ENCODE results near the gene CCDC27. TPM values are rescaled to one million over a fixed set of nuclear protein-coding genes. Genes with fewer than 3 reads are reported as not detected.

CCDC27 gene
- total RNA-seq, 1 donor from 2014 or later = not detected

- intact Hi-C loops (cut with DNase I) = no loop called here
- no peak for DNase-seq (ENCODE audit: low spot score)
Observed at GRCh38 chr1:3717041-3717714, 35.1 kb upstream of the CCDC27 start.

- no peak for DNase-seq (ENCODE audit: low spot score)
- intact Hi-C loops (cut with DNase I) = no loop called here
Observed at GRCh38 chr1:3717715-3718601, 34.3 kb upstream of the CCDC27 start.

- intact Hi-C loops (cut with DNase I) = no loop called here
- no peak for DNase-seq (ENCODE audit: low spot score)
Observed at GRCh38 chr1:3718764-3719163, 33.5 kb upstream of the CCDC27 start.

- DNase-seq (ENCODE audit: low spot score) = no peak
- intact Hi-C loops (cut with DNase I) = loop anchor here (10.0 kb wide), 1 partner anchor 97 kb away; the partner anchor contains the start of gene TPRG1L
Observed at GRCh38 chr1:3721955-3722465, 30.2 kb upstream of the CCDC27 start.

GRCh38 chr1:3722846-3723245 is 29.4 kb upstream of the CCDC27 start:
- intact Hi-C loops (cut with DNase I) = loop anchor here (10.0 kb wide), 1 partner anchor 98 kb away; the partner anchor contains the start of gene TPRG1L
- DNase-seq (ENCODE audit: low spot score) = no peak

GRCh38 chr1:3724416-3725030 is 27.7 kb upstream of the CCDC27 start:
- DNase-seq (ENCODE audit: low spot score) = peak; percentile 89
- intact Hi-C loops (cut with DNase I) = loop anchor here (1.0 to 10.0 kb wide), 3 partner anchors 29 to 160 kb away; partner anchors contain the start of gene TPRG1L

- DNase-seq (ENCODE audit: low spot score) = no peak
- intact Hi-C loops (cut with DNase I) = loop anchor here (2.0 to 10.0 kb wide), 2 partner anchors 101 to 161 kb away; partner anchors contain the start of gene TPRG1L
Observed at GRCh38 chr1:3725366-3725765, 26.9 kb upstream of the CCDC27 start.

GRCh38 chr1:3727042-3727824 is 25.0 kb upstream of the CCDC27 start:
- DNase-seq (ENCODE audit: low spot score) = no peak
- intact Hi-C loops (cut with DNase I) = loop anchor here (10.0 kb wide), 1 partner anchor 102 kb away; the partner anchor contains the start of gene TPRG1L

- intact Hi-C loops (cut with DNase I) = loop anchor here (10.0 kb wide), 1 partner anchor 103 kb away; the partner anchor contains the start of gene TPRG1L
- no peak for DNase-seq (ENCODE audit: low spot score)
Observed at GRCh38 chr1:3727825-3728776, 24.1 kb upstream of the CCDC27 start.

GRCh38 chr1:3729594-3730542 is 22.4 kb upstream of the CCDC27 start:
- intact Hi-C loops (cut with DNase I) = loop anchor here (10.0 kb wide), 1 partner anchor 105 kb away; the partner anchor contains the start of gene TPRG1L
- DNase-seq (ENCODE audit: low spot score) = no peak

GRCh38 chr1:3730543-3731247 is 21.6 kb upstream of the CCDC27 start:
- no peak for DNase-seq (ENCODE audit: low spot score)

GRCh38 chr1:3731583-3732433 is 20.4 kb upstream of the CCDC27 start:
- DNase-seq (ENCODE audit: low spot score) = no peak
- intact Hi-C loops (cut with DNase I) = no loop called here

More at GRCh38 chr1:3730543-3731247, 21.6 kb upstream of the CCDC27 start:
- intact Hi-C loops (cut with DNase I) = no loop called here

- DNase-seq (ENCODE audit: low spot score) = no peak
- intact Hi-C loops (cut with DNase I) = no loop called here
Observed at GRCh38 chr1:3732434-3733093, 19.7 kb upstream of the CCDC27 start.

- intact Hi-C loops (cut with DNase I) = no loop called here
- no peak for DNase-seq (ENCODE audit: low spot score)
Observed at GRCh38 chr1:3733094-3733882, 19.0 kb upstream of the CCDC27 start.
